Caco-2 (cell line): ENCODE results near the gene ACVR2B. TPM values are rescaled to one million over a fixed set of nuclear protein-coding genes. Genes with fewer than 3 reads are reported as not detected.

Source experiments
- BruUV-seq: library from RNA; stranded (reverse); fragments of 400-500 nt; replicated peaks from 2 replicates; lab custom pipeline; 2021; lab: Mats Ljungman, UMichigan
- CTCF ChIA-PET: fragments of 300-600 bp; sonication (Branson Sonifier 250); formaldehyde crosslinking; loops from one replicate; lab custom pipeline; 2022; ENCODE audit warnings: antibody characterized with exemption; lab: Charles Lee
- POLR2A ChIA-PET: fragments of 300-600 bp; sonication (Branson Sonifier 250); formaldehyde crosslinking; loops from one replicate; lab custom pipeline; 2022; ENCODE audit warnings: antibody characterized with exemption; lab: Charles Lee
- DNase-seq, 2 experiments: peaks; one replicate each; pipeline versions ENCODE4 v3.0.0 to v3.0.0-alpha.2; 2020 to 2022
- H3K27me3 ChIP-seq: replicated peaks from 2 replicates; pipeline ENCODE4 v1.6.0; 2011; ENCODE audit warnings: low read length; ENCODE audit not compliant: control insufficient read depth, insufficient read depth
- H3K36me3 ChIP-seq: 2 replicates; pipeline ENCODE4 v1.5.1; 2011; ENCODE audit warnings: low read length; ENCODE audit not compliant: control insufficient read depth, insufficient read depth
- H3K4me1 ChIP-seq: fragments of 250-450 bp; sonication (Bioruptor Pico); 2 replicates; pipeline ENCODE4 v1.5.1; 2020; ENCODE audit warnings: mild to moderate bottlenecking
- H3K4me3 ChIP-seq: 2 replicates; pipeline ENCODE4 v1.5.1; 2011; ENCODE audit warnings: low read depth, mild to moderate bottlenecking, control low read depth, low read length
- H3K9me3 ChIP-seq: fragments of 250-450 bp; sonication (Bioruptor Pico); 2 replicates; pipeline ENCODE4 v1.5.1; 2020; ENCODE audit warnings: mild to moderate bottlenecking, moderate library complexity
- H3K27ac Mint-ChIP-seq: one replicate; pipeline ENCODE4 v1.8.0; 2022; ENCODE audit warnings: mixed read lengths; ENCODE audit not compliant: unreplicated experiment
- H3K27me3 Mint-ChIP-seq: one replicate; pipeline ENCODE4 v1.8.0; 2022; ENCODE audit warnings: mixed read lengths; ENCODE audit not compliant: insufficient read depth, unreplicated experiment
- H3K36me3 Mint-ChIP-seq: one replicate; pipeline ENCODE4 v1.8.0; 2022; ENCODE audit warnings: mild to moderate bottlenecking, mixed read lengths; ENCODE audit not compliant: insufficient read depth, unreplicated experiment
- H3K4me1 Mint-ChIP-seq: one replicate; pipeline ENCODE4 v1.8.0; 2022; ENCODE audit warnings: low read depth, mixed read lengths; ENCODE audit not compliant: unreplicated experiment
- H3K4me3 Mint-ChIP-seq: one replicate; pipeline ENCODE4 v1.8.0; 2022; ENCODE audit warnings: mild to moderate bottlenecking, moderate library complexity, mixed read lengths; ENCODE audit not compliant: unreplicated experiment
- H3K9me3 Mint-ChIP-seq: one replicate; pipeline ENCODE4 v1.8.0; 2022; ENCODE audit warnings: mixed read lengths; ENCODE audit not compliant: unreplicated experiment
- intact Hi-C: fragments of 100-400 bp; cut with micrococcal nuclease; formaldehyde crosslinking; loops from one replicate; pipeline ENCODE4 v1.10.0; 2022; ENCODE audit not compliant: unreplicated experiment
- total RNA-seq: library from RNA; stranded (reverse); gene quantifications from 2 replicates; pipeline ENCODE4 v1.2.3, GENCODE V29; 2022
- TF ChIP-seq, protein P1 (sequence below), 2 experiments: fragments of 200-600 bp in 1 of 2; IDR thresholded peaks; 1 replicate in 1 of 2; 2 replicates in 1 of 2; pipeline versions ENCODE4 v1.5.1 to v1.8.0; 2011 to 2022; ENCODE audit warnings: antibody characterized with exemption in 1 of 2, control low read depth in 1 of 2, inconsistent platforms in 1 of 2, low read depth in 1 of 2, low read length in 1 of 2, mild to moderate bottlenecking in 1 of 2, moderate library complexity in 1 of 2; ENCODE audit not compliant: insufficient read depth in 1 of 2, severe bottlenecking in 1 of 2, unreplicated experiment in 1 of 2

ACVR2B gene
- total RNA-seq, 1 experiment from 2014 or later, result 21.4 TPM

DNA sequence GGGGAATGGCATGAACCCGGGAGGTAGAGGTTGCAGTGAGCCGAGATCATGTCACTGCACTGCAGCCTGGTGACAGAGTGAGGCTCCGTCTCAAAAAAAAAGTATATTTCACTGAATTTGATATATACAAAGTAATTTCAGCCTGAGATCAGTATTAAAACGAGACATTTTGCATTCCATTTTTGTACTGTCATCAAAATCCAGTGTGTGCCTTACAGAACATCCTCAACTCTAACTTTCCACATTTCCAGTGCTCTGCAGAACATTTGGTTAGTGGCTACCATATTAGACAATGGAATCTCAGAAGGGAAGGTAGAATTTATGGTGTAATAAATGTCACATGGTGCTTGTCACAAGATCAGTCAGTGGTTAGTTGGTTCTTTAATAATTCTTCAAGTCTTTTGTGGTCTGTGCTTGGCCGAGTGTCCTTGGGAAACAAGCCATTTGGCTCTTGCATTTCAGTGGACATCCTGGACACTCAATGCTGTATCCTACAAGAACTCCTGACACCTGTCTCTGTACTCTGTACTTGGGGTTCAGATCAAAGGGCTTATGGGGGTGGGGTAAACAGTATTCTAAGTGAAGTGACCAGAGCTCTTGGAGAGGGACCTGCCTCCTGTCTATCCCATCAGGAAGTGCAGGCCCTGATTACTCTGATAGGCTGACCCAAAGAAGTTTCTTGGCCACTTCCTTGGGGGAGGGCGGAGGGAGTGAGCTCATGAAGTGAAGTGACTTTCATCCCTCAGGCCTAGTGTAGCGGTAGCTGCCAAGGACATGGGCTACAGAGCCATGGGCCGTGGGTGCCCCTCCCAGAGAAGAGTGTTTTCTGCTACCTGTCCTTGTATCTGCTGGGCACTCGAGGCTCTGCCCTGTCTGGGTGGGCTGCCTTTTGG is 3.7 kb downstream of the ACVR2B start:
- no peak overlapping the region for H3K4me3 ChIP-seq
- no peak overlapping the region for H3K27ac Mint-ChIP-seq
- no peaks in the 10 kb centered on the region for H3K9me3 ChIP-seq
- TF ChIP-seq, protein P1, sequence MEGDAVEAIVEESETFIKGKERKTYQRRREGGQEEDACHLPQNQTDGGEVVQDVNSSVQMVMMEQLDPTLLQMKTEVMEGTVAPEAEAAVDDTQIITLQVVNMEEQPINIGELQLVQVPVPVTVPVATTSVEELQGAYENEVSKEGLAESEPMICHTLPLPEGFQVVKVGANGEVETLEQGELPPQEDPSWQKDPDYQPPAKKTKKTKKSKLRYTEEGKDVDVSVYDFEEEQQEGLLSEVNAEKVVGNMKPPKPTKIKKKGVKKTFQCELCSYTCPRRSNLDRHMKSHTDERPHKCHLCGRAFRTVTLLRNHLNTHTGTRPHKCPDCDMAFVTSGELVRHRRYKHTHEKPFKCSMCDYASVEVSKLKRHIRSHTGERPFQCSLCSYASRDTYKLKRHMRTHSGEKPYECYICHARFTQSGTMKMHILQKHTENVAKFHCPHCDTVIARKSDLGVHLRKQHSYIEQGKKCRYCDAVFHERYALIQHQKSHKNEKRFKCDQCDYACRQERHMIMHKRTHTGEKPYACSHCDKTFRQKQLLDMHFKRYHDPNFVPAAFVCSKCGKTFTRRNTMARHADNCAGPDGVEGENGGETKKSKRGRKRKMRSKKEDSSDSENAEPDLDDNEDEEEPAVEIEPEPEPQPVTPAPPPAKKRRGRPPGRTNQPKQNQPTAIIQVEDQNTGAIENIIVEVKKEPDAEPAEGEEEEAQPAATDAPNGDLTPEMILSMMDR (IDR thresholded peaks at IDR 0.05; ENCODE audit: insufficient read depth in 1 of 2, low read depth in 1 of 2, low read length in 1 of 2, severe bottlenecking in 1 of 2, unreplicated experiment in 1 of 2), result no peak
- ChIA-PET CTCF (no interaction called here), POLR2A (no interaction called here)
- H3K4me1 ChIP-seq, result peaks cover 6% of the 10 kb centered on the region
- H3K36me3 ChIP-seq, result no peaks in the 10 kb centered on the region
- no peaks in the 10 kb centered on the region for H3K36me3 Mint-ChIP-seq
- H3K27me3 Mint-ChIP-seq, result no peaks in the 10 kb centered on the region
- peaks cover 6% of the 10 kb centered on the region for H3K4me1 Mint-ChIP-seq
- H3K9me3 Mint-ChIP-seq, result no peaks in the 10 kb centered on the region
- BruUV-seq, result no TSS peak
- no peaks in the 10 kb centered on the region for H3K27me3 ChIP-seq
- H3K4me3 Mint-ChIP-seq, result no peak overlapping the region
- intact Hi-C loops, result loop anchor here (10.0 kb wide), 1 partner anchor 323 kb away; the partner anchor contains the start of genes ACAA1 and MYD88
- no peak for DNase-seq

DNA sequence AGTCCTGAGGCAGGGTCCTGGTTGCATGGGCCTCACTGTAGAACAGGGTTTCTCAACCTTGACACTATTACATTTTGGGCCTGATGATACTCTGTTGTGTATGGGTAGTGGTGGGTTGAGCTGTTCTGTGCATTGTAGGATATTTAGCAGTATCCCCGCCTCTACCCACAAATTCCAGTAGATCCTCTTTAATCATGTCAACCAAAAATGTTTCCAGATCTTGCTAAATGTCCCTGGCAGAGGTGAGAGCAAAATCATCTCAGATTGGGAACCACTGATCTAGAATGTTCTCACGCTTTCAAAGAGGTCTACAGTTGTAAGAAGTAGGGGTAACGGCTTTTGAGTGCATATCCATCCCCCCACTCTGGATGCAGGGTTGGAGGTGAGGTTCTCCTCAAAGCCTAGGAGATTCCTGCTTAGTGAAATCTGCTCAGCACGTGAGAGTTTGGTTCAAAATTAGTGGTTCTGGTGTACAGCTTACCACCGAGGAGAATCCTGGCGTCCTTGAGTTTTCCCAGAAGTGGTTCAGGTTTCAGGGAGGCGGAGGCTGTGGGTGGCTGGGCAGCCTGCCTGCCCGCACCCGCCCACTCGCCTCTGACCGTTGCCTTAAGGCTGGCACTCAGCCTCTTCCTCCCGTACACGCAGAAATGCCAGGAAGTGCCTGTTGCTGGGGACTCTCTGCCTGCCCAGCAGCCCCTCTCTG is 5.3 kb downstream of the ACVR2B start:
- DNase-seq, result no peak
- peaks cover 6% of the 10 kb centered on the region for H3K4me1 Mint-ChIP-seq
- no peaks in the 10 kb centered on the region for H3K27me3 Mint-ChIP-seq
- H3K4me3 ChIP-seq, result no peak overlapping the region
- intact Hi-C loops, result loop anchor here (10.0 kb wide), 1 partner anchor 324 kb away; the partner anchor contains the start of genes ACAA1 and MYD88
- H3K36me3 ChIP-seq, result no peaks in the 10 kb centered on the region
- no peaks in the 10 kb centered on the region for H3K9me3 Mint-ChIP-seq
- H3K4me3 Mint-ChIP-seq, result no peak overlapping the region
- CTCF ChIA-PET, result no interaction called here
- POLR2A ChIA-PET, result no interaction called here
- H3K9me3 ChIP-seq, result no peaks in the 10 kb centered on the region
- TF ChIP-seq, protein P1 (IDR thresholded peaks at IDR 0.05; ENCODE audit: insufficient read depth in 1 of 2, low read depth in 1 of 2, low read length in 1 of 2, severe bottlenecking in 1 of 2, unreplicated experiment in 1 of 2), result no peak
- no peaks in the 10 kb centered on the region for H3K27me3 ChIP-seq
- H3K36me3 Mint-ChIP-seq, result no peaks in the 10 kb centered on the region
- BruUV-seq, result no TSS peak
- H3K27ac Mint-ChIP-seq, result no peak overlapping the region
- peaks cover 6% of the 10 kb centered on the region for H3K4me1 ChIP-seq

DNA sequence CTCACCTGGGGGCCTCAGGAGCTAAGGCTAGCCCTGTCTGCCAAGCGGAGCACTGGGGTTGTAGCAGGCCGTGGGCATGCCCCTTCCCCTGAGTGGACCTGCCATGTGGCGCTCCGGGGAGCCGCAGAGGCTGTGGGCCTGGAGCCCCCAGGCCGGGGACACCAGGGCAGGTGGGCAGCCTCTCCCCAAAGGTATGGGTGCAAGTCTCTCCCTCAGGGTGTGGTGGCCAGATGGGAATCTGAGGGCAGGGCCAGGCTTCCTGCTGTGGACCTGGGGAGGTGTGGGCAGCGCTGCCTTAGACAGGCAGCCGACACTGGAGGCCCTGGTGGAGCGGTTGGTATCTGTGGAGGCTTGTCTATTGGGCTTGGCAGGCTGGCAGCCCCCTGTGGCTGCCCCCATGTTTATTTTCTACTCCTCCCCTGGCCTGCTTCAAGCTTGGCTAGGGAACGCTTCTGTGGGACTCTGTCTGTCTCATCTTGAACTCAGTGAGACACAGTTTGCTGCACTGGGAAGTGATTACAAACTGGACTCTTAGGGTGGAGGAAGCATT is 5.9 kb downstream of the ACVR2B start:
- Histone ChIP-seq H3K27me3 (no peaks in the 10 kb centered on the region), H3K4me3 (no peak overlapping the region), H3K36me3 (no peaks in the 10 kb centered on the region), H3K4me1 (peaks cover 6% of the 10 kb centered on the region), H3K9me3 (no peaks in the 10 kb centered on the region)
- Mint-ChIP-seq H3K4me3 (no peak overlapping the region), H3K27ac (no peak overlapping the region), H3K9me3 (no peaks in the 10 kb centered on the region), H3K27me3 (no peaks in the 10 kb centered on the region), H3K36me3 (no peaks in the 10 kb centered on the region), H3K4me1 (peaks cover 6% of the 10 kb centered on the region)
- POLR2A ChIA-PET, result no interaction called here
- intact Hi-C loops, result loop anchor here (10.0 kb wide), 1 partner anchor 325 kb away; the partner anchor contains the start of genes ACAA1 and MYD88
- CTCF ChIA-PET, result no interaction called here
- TF ChIP-seq, protein P1 (IDR thresholded peaks at IDR 0.05; ENCODE audit: insufficient read depth in 1 of 2, low read depth in 1 of 2, low read length in 1 of 2, severe bottlenecking in 1 of 2, unreplicated experiment in 1 of 2), result no peak
- DNase-seq, result no peak
- BruUV-seq, result no TSS peak
